ENCODE measurements around the gene BMP6. TPM values are rescaled to one million over a fixed set of nuclear protein-coding genes. Genes with fewer than 3 reads are reported as not detected.

Gene BMP6
- total RNA-seq, 2 donors from 2014 or later = 0.65 to 2.2 TPM

- H3K27me3 Mint-ChIP-seq (ENCODE audit: low read depth) = peaks cover 46% of the 10 kb centered on the region
- ATAC-seq (replicated peaks in 1 of 2) (no peak), DNase-seq (no peak)
- no peaks in the 10 kb centered on the region for H3K36me3 Mint-ChIP-seq (ENCODE audit: insufficient read depth in 2 of 2)
- H3K27ac Mint-ChIP-seq = no peak overlapping the region
- no peaks in the 10 kb centered on the region for H3K4me1 Mint-ChIP-seq (ENCODE audit: low read depth)
- H3K9me3 Mint-ChIP-seq = no peaks in the 10 kb centered on the region
- no peak overlapping the region for H3K4me3 Mint-ChIP-seq
Observed at GRCh38 chr6:7818257-7819214, 92.6 kb downstream of the BMP6 start.

- ATAC-seq (replicated peaks in 1 of 2) = no peak
- no peaks in the 10 kb centered on the region for H3K9me3 Mint-ChIP-seq
- no peaks in the 10 kb centered on the region for H3K36me3 Mint-ChIP-seq (ENCODE audit: insufficient read depth in 2 of 2)
- no peak for DNase-seq
- no peak overlapping the region for H3K4me3 Mint-ChIP-seq
- peaks cover 44% of the 10 kb centered on the region for H3K27me3 Mint-ChIP-seq (ENCODE audit: low read depth)
- H3K4me1 Mint-ChIP-seq (ENCODE audit: low read depth) = no peaks in the 10 kb centered on the region
- no peak overlapping the region for H3K27ac Mint-ChIP-seq
Observed at GRCh38 chr6:7819431-7820015, 93.6 kb downstream of the BMP6 start.

- H3K4me3 Mint-ChIP-seq = no peak overlapping the region
Observed at GRCh38 chr6:7820288-7820835, 94.5 kb downstream of the BMP6 start.

GRCh38 chr6:7821426-7821825 is 95.5 kb downstream of the BMP6 start:
- H3K36me3 Mint-ChIP-seq (ENCODE audit: insufficient read depth in 2 of 2) = no peaks in the 10 kb centered on the region
- no peaks in the 10 kb centered on the region for H3K4me1 Mint-ChIP-seq (ENCODE audit: low read depth)
- H3K9me3 Mint-ChIP-seq = no peaks in the 10 kb centered on the region
- DNase-seq = no peak
- ATAC-seq (replicated peaks in 1 of 2) = no peak
- no peak overlapping the region for H3K27ac Mint-ChIP-seq
- H3K27me3 Mint-ChIP-seq (ENCODE audit: low read depth) = peaks cover 37% of the 10 kb centered on the region
- no peak overlapping the region for H3K4me3 Mint-ChIP-seq

More at GRCh38 chr6:7820288-7820835, 94.5 kb downstream of the BMP6 start:
- DNase-seq (no peak), ATAC-seq (replicated peaks in 1 of 2) (no peak)
- Mint-ChIP-seq H3K27me3 (ENCODE audit: low read depth) (peaks cover 44% of the 10 kb centered on the region), H3K36me3 (ENCODE audit: insufficient read depth in 2 of 2) (no peaks in the 10 kb centered on the region), H3K27ac (no peak overlapping the region), H3K9me3 (no peaks in the 10 kb centered on the region), H3K4me1 (ENCODE audit: low read depth) (no peaks in the 10 kb centered on the region)

- H3K27ac Mint-ChIP-seq = no peak overlapping the region
- no peaks in the 10 kb centered on the region for H3K9me3 Mint-ChIP-seq
- ATAC-seq (replicated peaks in 1 of 2) (no peak), DNase-seq (no peak)
- no peak overlapping the region for H3K4me3 Mint-ChIP-seq
- H3K36me3 Mint-ChIP-seq (ENCODE audit: insufficient read depth in 2 of 2) = no peaks in the 10 kb centered on the region
- H3K4me1 Mint-ChIP-seq (ENCODE audit: low read depth) = no peaks in the 10 kb centered on the region
- peaks cover 32% of the 10 kb centered on the region for H3K27me3 Mint-ChIP-seq (ENCODE audit: low read depth)
Observed at GRCh38 chr6:7823552-7823951, 97.7 kb downstream of the BMP6 start.

- H3K4me1 Mint-ChIP-seq (ENCODE audit: low read depth) = no peaks in the 10 kb centered on the region
- no peak for DNase-seq
- peaks cover under 1 to 5% of the 10 kb centered on the region in 2 donors for H3K9me3 Mint-ChIP-seq
- no peak for ATAC-seq (replicated peaks in 1 of 2)
- H3K27ac Mint-ChIP-seq = no peak overlapping the region
- H3K4me3 Mint-ChIP-seq = no peak overlapping the region
- H3K36me3 Mint-ChIP-seq (ENCODE audit: insufficient read depth in 2 of 2) = no peaks in the 10 kb centered on the region
- H3K27me3 Mint-ChIP-seq (ENCODE audit: low read depth) = peaks cover 35% of the 10 kb centered on the region
Observed at GRCh38 chr6:7825986-7826385, 100.1 kb downstream of the BMP6 start.

GRCh38 chr6:7827142-7827541 is 101.2 kb downstream of the BMP6 start:
- Mint-ChIP-seq H3K27me3 (ENCODE audit: low read depth) (peaks cover 36% of the 10 kb centered on the region), H3K4me3 (no peak overlapping the region), H3K4me1 (ENCODE audit: low read depth) (no peaks in the 10 kb centered on the region), H3K36me3 (ENCODE audit: insufficient read depth in 2 of 2) (no peaks in the 10 kb centered on the region), H3K27ac (no peak overlapping the region), H3K9me3 (peaks cover 2 to 5% of the 10 kb centered on the region in 2 donors)
- DNase-seq (no peak), ATAC-seq (replicated peaks in 1 of 2) (no peak)

- no peak overlapping the region for H3K4me3 Mint-ChIP-seq
- ATAC-seq (replicated peaks in 1 of 2) (no peak), DNase-seq (no peak)
- no peaks in the 10 kb centered on the region for H3K4me1 Mint-ChIP-seq (ENCODE audit: low read depth)
- H3K36me3 Mint-ChIP-seq (ENCODE audit: insufficient read depth in 2 of 2) = no peaks in the 10 kb centered on the region
- peaks cover 2 to 5% of the 10 kb centered on the region in 2 donors for H3K9me3 Mint-ChIP-seq
- H3K27me3 Mint-ChIP-seq (ENCODE audit: low read depth) = peaks cover 35% of the 10 kb centered on the region
- H3K27ac Mint-ChIP-seq = no peak overlapping the region
Observed at GRCh38 chr6:7828124-7828523, 102.2 kb downstream of the BMP6 start.

- no peak overlapping the region for H3K4me3 Mint-ChIP-seq
- H3K27me3 Mint-ChIP-seq (ENCODE audit: low read depth) = peaks cover 33% of the 10 kb centered on the region
- DNase-seq = no peak
- ATAC-seq (replicated peaks in 1 of 2) = no peak
- peaks cover 2 to 5% of the 10 kb centered on the region in 2 donors for H3K9me3 Mint-ChIP-seq
- no peak overlapping the region for H3K27ac Mint-ChIP-seq
- no peaks in the 10 kb centered on the region for H3K36me3 Mint-ChIP-seq (ENCODE audit: insufficient read depth in 2 of 2)
- H3K4me1 Mint-ChIP-seq (ENCODE audit: low read depth) = no peaks in the 10 kb centered on the region
Observed at GRCh38 chr6:7832904-7833750, 107.2 kb downstream of the BMP6 start.

- H3K27ac Mint-ChIP-seq = no peak overlapping the region
- H3K4me1 Mint-ChIP-seq (ENCODE audit: low read depth) = no peaks in the 10 kb centered on the region
- H3K4me3 Mint-ChIP-seq = no peak overlapping the region
- no peak for ATAC-seq (replicated peaks in 1 of 2)
- DNase-seq = no peak
- H3K36me3 Mint-ChIP-seq (ENCODE audit: insufficient read depth in 2 of 2) = no peaks in the 10 kb centered on the region
- peaks cover 33% of the 10 kb centered on the region for H3K27me3 Mint-ChIP-seq (ENCODE audit: low read depth)
- H3K9me3 Mint-ChIP-seq = peaks cover 2 to 5% of the 10 kb centered on the region in 2 donors
Observed at GRCh38 chr6:7833751-7834070, 107.8 kb downstream of the BMP6 start.

GRCh38 chr6:7836371-7837026 is 110.6 kb downstream of the BMP6 start:
- no peaks in the 10 kb centered on the region for H3K36me3 Mint-ChIP-seq (ENCODE audit: insufficient read depth in 2 of 2)

GRCh38 chr6:7841781-7842468 is 116.0 kb downstream of the BMP6 start:
- no peaks in the 10 kb centered on the region for H3K4me1 Mint-ChIP-seq (ENCODE audit: low read depth)
- no peak overlapping the region for H3K4me3 Mint-ChIP-seq
- DNase-seq = no peak
- no peak for ATAC-seq (replicated peaks in 1 of 2)
- H3K27ac Mint-ChIP-seq = no peak overlapping the region
- H3K9me3 Mint-ChIP-seq = no peaks in the 10 kb centered on the region
- no peaks in the 10 kb centered on the region for H3K36me3 Mint-ChIP-seq (ENCODE audit: insufficient read depth in 2 of 2)
- H3K27me3 Mint-ChIP-seq (ENCODE audit: low read depth) = no peaks in the 10 kb centered on the region

More at GRCh38 chr6:7836371-7837026, 110.6 kb downstream of the BMP6 start:
- Mint-ChIP-seq H3K27me3 (ENCODE audit: low read depth) (peaks cover 18% of the 10 kb centered on the region), H3K4me1 (ENCODE audit: low read depth) (no peaks in the 10 kb centered on the region), H3K27ac (no peak overlapping the region), H3K4me3 (no peak overlapping the region), H3K9me3 (no peaks in the 10 kb centered on the region)
- no peak for DNase-seq
- no peak for ATAC-seq (replicated peaks in 1 of 2)
